Measurements from ENCODE around the gene PARD3. TPM values are rescaled to one million over a fixed set of nuclear protein-coding genes. Genes with fewer than 3 reads are reported as not detected.

Gene PARD3
- total RNA-seq, 4 donors from 2014 or later = 98.9 to 122 (median 105) TPM

GRCh38 chr10:34262985-34263384 lies 552.1 kb downstream of the PARD3 start:
- Histone ChIP-seq H3K9me3 (no peaks in the 10 kb centered on the region), H3K36me3 (no peaks in the 10 kb centered on the region), H3K27me3 (no peaks in the 10 kb centered on the region), H3K27ac (replicated peaks in 1 of 4) (no peak overlapping the region), H3K4me3 (no peak overlapping the region), H3K4me1 (no peaks in the 10 kb centered on the region)
- intact Hi-C loops (cut with DNase I) = no loop called here
- no peak for DNase-seq (ENCODE audit: extremely low spot score)
- 96% methylated on average over 1 of the region's 1 CpG for WGBS
- TF ChIP-seq EP300 (IDR thresholded peaks at IDR 0.05) (no peak), POLR2A (IDR thresholded peaks at IDR 0.05; ENCODE audit: low read depth) (no peak), CTCF (IDR thresholded peaks at IDR 0.05) (no peak), POLR2AphosphoS5 (IDR thresholded peaks at IDR 0.05) (no peak)

GRCh38 chr10:34260904-34261303 lies 554.2 kb downstream of the PARD3 start:
- no peak overlapping the region for H3K4me3 ChIP-seq
- H3K9me3 ChIP-seq = no peaks in the 10 kb centered on the region
- intact Hi-C loops (cut with DNase I) = no loop called here
- DNase-seq (ENCODE audit: extremely low spot score) = no peak
- no peaks in the 10 kb centered on the region for H3K4me1 ChIP-seq
- TF ChIP-seq EP300 (IDR thresholded peaks at IDR 0.05) = no peak
- TF ChIP-seq POLR2A (IDR thresholded peaks at IDR 0.05; ENCODE audit: low read depth) = no peak
- no peak for TF ChIP-seq POLR2AphosphoS5 (IDR thresholded peaks at IDR 0.05)
- no peak for TF ChIP-seq CTCF (IDR thresholded peaks at IDR 0.05)
- 96% methylated on average over 5 of the region's 5 CpGs for WGBS
- no peak overlapping the region for H3K27ac ChIP-seq (replicated peaks in 1 of 4)
- H3K36me3 ChIP-seq = no peaks in the 10 kb centered on the region
- H3K27me3 ChIP-seq = no peaks in the 10 kb centered on the region

- TF ChIP-seq POLR2AphosphoS5 (IDR thresholded peaks at IDR 0.05) = no peak
- no peak for TF ChIP-seq POLR2A (IDR thresholded peaks at IDR 0.05; ENCODE audit: low read depth)
- no peak for TF ChIP-seq CTCF (IDR thresholded peaks at IDR 0.05)
- TF ChIP-seq EP300 (IDR thresholded peaks at IDR 0.05) = no peak
- WGBS = 98% methylated on average over 4 of the region's 4 CpGs
- no peaks in the 10 kb centered on the region for H3K27me3 ChIP-seq
- H3K4me3 ChIP-seq = no peak overlapping the region
- H3K27ac ChIP-seq (replicated peaks in 1 of 4) = no peak overlapping the region
- H3K9me3 ChIP-seq = no peaks in the 10 kb centered on the region
- intact Hi-C loops (cut with DNase I) = no loop called here
- peaks cover 0 to 6% (median 0%) of the 10 kb centered on the region in 4 donors for H3K4me1 ChIP-seq
- H3K36me3 ChIP-seq = peaks cover 0 to 5% (median 0%) of the 10 kb centered on the region in 4 donors
- DNase-seq (ENCODE audit: extremely low spot score) = no peak
Measured at GRCh38 chr10:34256216-34256615, 558.9 kb downstream of the PARD3 start.

- no peak overlapping the region for H3K4me3 ChIP-seq
- H3K36me3 ChIP-seq = peaks cover 0 to 5% (median 0%) of the 10 kb centered on the region in 4 donors
- no peaks in the 10 kb centered on the region for H3K27me3 ChIP-seq
- peaks cover 0 to 6% (median 0%) of the 10 kb centered on the region in 4 donors for H3K4me1 ChIP-seq
- no peaks in the 10 kb centered on the region for H3K9me3 ChIP-seq
- TF ChIP-seq CTCF (IDR thresholded peaks at IDR 0.05) = no peak
- no peak for TF ChIP-seq EP300 (IDR thresholded peaks at IDR 0.05)
- TF ChIP-seq POLR2A (IDR thresholded peaks at IDR 0.05; ENCODE audit: low read depth) = no peak
- TF ChIP-seq POLR2AphosphoS5 (IDR thresholded peaks at IDR 0.05) = no peak
- intact Hi-C loops (cut with DNase I) = no loop called here
- WGBS = 67% methylated on average over 3 of the region's 3 CpGs
- H3K27ac ChIP-seq (replicated peaks in 1 of 4) = no peak overlapping the region
- DNase-seq (ENCODE audit: extremely low spot score) = no peak
Measured at GRCh38 chr10:34255035-34255434, 560.1 kb downstream of the PARD3 start.

- peaks cover 0 to 5% (median 0%) of the 10 kb centered on the region in 4 donors for H3K36me3 ChIP-seq
- H3K9me3 ChIP-seq = no peaks in the 10 kb centered on the region
- H3K4me1 ChIP-seq = peaks cover 0 to 6% (median 0%) of the 10 kb centered on the region in 4 donors
- intact Hi-C loops (cut with DNase I) = no loop called here
- no peaks in the 10 kb centered on the region for H3K27me3 ChIP-seq
- H3K4me3 ChIP-seq = no peak overlapping the region
- TF ChIP-seq POLR2A (IDR thresholded peaks at IDR 0.05; ENCODE audit: low read depth) (no peak), EP300 (IDR thresholded peaks at IDR 0.05) (no peak), CTCF (IDR thresholded peaks at IDR 0.05) (no peak), POLR2AphosphoS5 (IDR thresholded peaks at IDR 0.05) (no peak)
- DNase-seq (ENCODE audit: extremely low spot score) = no peak
- H3K27ac ChIP-seq (replicated peaks in 1 of 4) = no peak overlapping the region
Measured at GRCh38 chr10:34254596-34254995, 560.5 kb downstream of the PARD3 start.
